T-helper 9 cell (primary cell): ENCODE data around the gene SGK2.
A peak's percentile ranks its signal among the peaks of the same experiment; 100 is the strongest.

ENCODE experiments used
- DNase-seq: peaks from one replicate; pipeline ENCODE4 v3.0.0-alpha.2; 2020

Gene SGK2

DNA sequence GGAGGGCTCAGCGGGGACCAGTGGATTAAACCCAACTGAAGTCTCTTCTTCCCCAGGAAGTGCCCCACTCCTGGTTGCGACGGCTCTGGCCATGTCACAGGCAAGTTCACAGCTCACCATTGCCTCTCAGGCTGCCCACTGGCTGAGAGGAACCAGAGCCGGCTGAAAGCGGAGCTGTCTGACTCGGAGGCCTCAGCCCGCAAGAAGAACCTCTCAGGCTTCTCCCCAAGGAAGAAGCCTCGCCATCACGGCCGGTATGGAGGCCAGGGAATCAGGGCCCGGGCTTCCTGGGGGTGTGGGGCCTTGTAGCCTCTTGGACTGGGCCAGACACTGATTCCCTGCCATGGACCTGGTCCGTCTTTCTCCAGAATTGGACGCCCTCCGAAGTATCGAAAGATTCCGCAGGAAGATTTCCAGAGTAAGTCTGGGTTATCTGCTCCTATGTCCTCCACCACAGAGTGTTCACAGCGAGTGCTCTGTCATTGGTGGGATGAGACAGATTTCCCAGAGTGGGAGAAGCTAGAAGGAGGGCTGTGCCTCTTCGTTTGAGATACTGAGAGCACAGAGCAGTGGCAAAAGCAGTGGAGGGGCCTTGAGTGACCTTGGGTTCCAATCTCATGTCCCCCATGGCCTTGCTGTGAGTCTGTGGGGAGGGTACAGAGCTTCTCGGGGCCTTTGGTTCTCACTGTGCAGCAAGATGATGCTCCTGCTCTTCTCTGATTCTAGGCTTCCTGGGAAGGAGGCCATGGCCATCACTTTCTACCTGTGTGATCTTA, 22.6 kb upstream of the SGK2 start:
- no peak for DNase-seq

DNA sequence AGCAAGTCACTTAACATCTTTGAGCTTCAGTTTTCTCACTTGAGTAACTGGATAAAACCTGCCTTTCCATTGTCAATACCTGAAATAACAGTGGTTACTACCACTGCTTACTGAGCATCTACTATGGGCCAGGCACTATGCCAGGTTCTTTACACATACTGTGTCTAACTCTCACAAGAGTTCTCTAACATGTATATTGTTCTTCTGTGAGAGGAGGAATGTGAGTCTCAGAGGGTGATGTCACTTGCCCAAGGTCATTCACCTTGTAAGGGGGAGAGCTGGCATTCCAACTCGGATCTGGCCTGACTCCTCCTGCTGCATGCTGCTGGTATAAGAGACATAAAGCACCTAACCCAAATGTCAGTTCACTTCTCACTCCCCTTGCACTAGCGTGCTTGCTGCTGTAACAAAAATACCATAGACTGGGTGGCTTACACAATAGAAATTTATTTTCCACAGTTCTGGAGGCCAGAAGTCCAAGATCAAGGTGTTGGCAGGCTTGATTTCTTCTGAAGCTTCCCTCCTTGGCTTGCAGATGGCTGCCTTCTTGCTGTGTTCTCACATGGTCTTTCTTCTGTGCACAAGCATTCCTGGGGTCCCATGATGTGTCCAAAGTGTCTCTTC, 21.9 kb upstream of the SGK2 start:
- DNase-seq = no peak

DNA sequence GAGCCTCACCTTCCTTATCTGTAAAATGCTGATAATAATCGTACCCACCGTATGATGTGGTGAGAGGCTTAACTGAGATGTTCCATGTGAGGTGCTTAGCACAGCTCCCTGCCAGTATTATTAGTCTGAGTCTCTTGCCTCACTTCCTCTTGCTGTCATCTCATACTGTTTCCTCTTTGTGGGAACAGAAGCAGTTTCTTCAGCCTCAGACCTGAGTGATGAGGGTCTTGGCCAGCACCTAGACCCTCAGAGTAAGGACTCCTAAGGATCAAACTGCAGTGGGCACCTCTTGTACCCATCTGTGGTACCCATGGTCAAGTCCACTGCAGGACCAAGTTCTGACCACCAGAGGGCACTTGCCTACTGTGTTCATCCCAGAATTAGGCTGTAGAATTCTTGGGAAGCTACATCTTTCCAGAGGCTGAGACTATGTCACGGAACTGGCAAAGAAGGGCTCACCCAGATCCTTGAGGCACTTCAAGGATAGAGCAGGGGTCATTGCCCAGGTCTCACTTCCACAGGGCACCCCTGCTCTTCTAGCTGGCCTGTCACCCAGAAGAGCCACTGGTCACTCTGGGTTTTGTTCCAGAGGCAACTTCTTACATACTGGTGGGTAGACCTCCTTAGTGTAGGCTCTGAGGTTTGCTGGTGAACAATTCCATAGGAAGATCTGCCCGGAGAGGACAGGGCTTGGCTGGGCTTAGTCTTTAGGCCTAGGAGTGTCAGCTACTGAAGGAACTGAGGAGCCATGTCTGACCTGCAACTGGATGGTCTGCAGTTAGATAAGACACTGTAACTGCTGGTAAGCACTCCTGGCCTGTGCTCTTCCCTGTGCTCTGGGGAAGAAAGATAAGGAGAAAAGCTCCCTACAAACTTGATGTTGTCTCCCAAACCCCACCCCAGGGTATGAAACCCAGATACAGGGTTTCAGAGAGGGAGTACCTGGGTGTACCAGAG, 20.6 kb upstream of the SGK2 start:
- peak; percentile 32 for DNase-seq

DNA sequence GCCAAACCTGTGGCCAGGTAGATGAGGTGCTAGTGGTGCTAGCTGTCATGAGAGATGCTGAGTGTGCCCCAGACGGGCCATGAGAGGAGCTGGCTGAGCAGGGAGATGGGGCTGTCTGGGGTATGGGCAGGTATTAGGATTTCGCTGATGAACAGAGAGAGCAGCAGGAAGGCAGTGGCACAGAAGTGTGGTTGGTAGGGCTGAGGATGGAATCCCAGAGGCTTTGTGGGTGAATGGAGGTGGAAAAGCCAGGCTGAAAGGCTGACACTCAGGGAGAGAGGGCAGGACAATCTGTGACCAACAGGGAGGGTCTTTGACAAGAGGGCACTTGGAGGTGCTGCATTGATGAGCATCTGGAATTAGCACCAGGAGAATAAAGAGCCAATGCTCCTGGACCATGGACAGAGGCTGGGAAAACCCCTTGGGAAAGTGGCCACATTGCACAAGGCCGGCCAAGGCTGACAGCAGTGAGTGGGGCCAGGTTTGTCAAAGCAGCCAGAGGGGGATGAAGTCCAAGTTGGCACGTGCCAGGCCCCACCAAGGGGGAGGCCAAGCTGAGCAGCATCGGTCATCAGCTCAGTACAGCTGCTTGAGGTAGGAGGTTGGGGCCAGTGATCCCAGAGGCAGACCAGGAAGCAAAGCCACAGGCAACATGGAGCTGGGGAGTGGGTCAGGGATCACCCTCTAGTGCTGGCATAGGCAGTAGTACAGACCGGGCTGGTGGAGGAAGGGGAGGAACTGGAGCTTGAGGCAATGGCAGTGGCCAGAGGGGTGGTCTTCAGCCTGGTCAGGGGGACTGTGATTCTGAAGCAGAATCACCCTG, 19.7 kb upstream of the SGK2 start:
- DNase-seq = no peak

DNA sequence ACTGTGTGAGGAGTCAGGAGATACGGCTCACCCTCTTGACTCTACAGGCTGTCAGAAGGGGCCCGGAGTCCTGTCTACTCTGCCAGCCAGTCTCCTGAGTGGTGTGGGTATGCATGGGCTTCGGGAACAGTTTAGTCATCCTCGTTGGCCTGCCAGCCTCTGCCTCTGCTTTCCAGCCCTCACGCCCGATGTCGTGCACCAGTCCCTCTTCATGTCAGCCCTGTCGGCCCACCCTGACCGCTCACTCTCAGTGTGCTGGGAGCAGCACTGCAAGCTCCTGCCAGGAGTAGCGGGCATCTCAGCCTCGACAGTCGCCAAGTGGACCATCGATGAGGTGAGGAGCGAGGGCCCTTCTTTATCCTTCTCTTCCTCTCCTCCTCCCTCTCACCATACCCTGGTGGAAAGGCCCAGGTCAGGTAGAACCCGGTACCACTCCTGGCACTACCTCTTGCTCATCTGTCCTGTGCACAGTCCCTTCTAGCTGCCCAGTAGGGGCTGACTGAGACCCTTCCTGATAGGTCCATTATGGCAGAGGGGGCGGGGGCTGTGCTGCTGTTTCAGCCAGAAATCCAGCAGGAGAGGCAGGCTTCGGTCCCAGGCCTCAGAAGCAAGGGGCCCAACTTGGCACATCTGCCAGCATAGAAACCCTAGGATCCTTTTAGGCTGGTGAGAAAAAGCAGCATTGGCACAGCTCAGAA, 18.7 kb upstream of the SGK2 start:
- DNase-seq = no peak

DNA sequence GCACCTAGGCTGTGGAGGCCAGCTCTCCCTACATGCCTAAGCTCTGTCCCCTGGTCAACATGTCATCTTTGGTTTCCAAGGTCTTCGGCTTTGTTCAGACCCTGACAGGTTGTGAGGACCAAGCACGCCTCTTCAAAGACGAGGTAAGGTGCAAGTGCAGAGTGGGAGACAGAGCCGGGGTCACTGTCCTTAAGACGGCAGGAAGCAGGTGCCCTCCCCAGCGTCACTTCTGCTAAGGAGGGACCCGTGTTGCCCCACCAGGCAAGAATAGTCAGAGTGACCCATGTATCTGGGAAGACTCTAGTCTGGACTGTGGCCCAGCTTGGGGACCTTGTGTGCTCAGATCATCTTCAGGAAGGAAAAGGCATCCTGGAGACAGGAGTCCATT, 18.2 kb upstream of the SGK2 start:
- no peak for DNase-seq

DNA sequence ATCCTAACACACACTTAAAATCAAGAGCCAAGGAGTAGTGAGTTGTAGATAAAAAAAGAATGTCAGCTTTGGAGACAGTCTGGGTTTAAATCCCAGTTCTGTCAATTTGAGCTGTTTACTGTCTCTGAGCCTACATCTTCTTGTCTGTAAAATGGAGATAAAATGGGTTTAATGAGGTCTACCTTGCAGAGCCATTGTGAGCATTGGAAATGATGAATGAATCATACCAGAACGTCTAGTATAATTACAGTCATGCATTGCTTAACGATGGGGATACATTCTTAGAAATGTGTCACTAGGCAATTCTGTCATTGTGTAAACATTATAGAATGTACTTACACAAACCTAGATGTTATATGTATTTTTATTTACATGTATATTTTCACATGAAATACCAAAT, 17.6 kb upstream of the SGK2 start:
- DNase-seq = no peak

DNA sequence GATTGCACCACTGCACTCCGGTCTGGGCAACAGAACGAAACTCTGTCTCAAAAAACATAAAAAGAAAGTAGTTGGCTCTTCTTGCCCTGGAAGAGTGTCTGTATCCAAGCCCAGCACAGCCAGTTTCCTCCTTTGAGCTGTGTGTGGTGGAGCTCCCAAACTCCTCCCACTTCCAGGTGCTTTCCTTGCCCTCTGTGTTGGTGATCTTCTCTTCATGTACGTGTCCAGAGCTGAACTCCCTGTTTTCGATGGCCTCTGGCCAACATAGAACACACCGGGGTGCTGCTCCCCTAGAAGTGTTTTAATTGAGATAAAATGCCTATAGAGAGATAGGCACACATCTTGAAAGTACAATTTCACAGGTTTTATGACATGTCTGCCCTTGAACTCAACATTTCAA, 16.7 kb upstream of the SGK2 start:
- no peak for DNase-seq

DNA sequence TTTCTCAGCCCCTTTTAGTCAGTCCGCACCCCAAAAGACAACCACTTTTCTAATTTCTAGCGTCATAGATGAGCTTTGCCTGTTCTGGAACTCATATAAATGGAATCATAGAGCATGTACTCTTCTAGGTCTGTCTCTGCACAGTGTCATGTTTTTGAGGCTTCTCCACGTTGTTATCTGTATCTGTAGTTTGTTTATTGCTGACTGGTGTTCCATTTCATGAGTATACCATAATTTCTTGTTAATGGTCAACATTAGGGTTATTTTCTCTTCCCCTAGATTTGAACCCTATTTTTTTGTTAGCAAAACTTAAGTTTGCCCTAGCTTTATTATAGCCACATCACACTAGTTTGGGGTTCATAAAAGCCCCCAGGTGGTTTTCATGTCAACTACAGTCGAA, 16.2 kb upstream of the SGK2 start:
- DNase-seq = no peak

DNA sequence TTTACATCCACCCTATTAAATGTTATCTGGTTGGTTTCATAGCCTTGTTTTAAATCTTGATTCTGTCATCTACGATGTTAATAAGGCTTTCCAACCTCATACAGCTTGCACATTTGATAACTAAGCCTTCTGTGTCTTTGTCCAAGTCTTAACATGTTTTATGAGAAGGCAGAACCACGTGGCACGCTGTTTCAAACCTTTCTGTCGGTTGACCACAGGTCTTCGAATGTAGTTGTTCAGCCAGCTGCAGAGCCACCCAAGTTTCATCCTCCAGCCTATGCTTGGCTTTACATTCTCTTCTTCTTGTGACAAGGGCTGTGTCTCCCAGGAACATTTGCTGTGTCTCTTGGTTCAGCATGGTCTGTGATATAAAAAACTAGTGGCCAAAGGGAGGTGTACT, 15.7 kb upstream of the SGK2 start:
- DNase-seq = no peak

DNA sequence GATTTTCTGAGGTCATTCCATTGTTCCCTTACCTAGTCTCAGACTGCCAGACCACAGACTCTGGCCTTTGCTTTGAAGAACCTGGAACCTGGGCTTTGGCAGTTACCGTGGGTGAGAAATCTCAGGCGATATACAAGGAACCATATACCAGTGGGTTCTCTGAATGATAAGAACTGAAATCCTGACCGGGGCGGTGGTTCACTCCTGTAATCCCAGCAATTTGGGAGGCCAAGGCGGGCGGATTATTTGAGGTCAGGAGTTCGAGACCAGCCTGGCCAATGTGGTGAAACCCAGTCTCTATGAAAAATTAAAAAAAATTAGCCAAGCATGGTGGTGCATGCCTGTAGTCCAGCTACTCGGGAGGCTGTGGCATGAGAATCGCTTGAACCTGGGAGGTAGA, 14.3 kb upstream of the SGK2 start:
- no peak for DNase-seq

DNA sequence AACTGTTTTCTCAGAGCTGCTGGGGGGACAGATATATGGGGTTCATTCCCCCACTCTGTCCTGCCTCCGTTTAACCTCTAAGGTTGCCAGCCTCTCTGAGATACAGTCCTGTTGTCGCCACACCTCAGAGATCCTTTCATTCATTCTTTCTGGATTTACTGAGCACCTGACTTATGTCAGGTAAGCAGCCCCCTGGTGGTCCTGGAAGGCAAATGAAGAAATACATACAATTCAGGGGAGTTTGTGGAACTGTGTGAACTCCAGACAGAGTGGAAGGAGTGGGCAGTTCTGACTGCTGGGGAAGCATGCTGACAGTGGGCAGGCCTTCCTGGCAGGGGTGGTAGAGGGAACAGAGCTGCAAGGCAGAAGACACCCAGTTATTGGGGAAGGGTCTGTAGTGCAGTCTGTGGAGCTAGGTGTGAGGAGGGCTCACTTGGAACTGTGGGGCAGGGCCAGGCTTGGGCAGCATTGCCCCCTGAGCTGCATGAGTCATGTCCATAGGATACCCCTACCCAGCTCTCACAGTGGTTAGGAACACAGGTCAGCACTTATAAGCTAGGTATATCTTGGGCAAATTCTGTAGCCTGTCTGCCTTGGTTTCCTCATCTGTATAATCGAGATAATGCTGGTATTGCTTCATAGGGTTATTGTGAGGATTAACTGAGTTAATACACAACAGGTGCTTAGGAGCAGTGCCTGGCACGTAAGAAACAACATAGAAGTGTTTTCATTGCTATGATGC, 12.8 kb upstream of the SGK2 start:
- no peak for DNase-seq

DNA sequence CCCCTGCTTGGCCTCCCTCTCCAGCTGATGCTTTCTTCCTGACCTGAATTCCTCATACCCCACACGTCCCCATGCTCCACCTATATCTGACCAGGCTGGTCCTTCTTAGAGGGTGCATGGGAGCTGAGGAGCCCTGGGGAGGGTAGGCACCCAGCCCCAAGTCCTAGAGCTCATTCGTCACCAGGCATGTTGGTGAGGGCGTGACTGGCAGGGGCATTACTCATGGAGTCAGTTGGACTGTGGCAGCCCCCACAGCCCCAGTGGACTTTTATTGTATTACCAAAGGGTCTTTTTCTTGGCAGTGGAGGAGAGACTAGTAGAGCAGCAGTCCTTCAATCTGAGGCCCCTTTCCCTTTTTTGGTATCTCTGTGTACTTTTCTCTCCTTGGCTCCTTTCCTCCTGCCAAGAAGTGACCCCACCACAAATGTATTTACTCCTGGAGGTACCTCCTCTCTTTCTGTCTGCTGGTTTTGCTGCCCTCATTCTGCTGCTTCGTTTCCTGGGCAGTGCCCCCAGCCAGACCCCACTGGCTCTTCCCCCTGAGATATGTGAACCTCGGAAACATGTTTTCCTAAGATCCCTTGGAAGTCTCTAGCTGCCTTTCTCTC, 10.4 kb upstream of the SGK2 start:
- no peak for DNase-seq

DNA sequence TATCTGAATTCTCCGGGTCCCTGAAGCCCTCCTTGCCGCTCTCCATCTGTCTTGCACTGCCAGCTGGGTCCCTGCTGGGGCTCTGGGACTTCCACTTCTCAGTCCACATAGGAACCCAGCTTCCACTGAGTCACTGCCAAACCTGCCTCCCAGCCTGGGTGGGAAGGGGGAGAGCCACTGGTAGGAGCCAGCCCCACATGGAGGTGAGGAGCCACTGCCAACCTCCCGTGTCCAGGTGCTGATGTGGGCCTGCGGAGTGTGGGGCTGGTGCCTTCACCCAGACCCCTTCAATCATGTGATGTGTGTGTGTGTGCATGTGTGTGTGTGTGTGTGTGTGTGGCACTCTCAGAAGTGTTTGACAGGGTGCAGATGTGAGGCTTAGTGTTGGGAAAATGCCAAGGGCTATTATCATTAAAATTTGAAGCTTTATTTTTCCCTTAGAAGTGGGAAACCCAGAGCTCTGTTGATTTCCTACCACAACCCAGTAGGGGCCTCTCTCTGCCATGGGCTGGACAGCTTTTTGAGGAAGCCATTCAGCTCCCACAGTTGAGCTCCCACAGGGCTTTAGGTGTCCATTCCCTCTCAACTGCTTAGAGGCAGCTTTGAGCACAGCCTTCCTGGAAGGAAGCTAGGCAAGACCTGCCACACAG, 9.3 kb upstream of the SGK2 start:
- no peak for DNase-seq

DNA sequence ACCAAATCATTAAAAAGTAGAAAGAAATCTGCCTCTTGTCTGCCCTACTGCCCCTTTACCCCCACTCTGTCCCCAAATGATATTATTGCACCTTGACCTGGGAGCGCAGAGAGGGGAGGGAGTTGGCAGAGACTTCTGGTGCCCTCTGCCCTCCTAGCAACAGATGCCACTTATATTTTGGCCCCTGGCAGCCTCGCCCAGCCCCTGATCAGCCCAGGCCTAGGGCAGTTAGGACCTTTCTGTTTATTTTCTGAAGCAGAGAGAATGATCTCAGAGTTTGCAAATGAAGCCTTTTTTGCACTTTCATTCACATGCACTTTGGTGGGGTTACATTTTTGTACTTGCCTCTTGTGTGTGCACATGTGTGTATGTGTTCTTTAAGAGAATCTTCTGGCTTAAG, 8.4 kb upstream of the SGK2 start:
- DNase-seq = no peak

DNA sequence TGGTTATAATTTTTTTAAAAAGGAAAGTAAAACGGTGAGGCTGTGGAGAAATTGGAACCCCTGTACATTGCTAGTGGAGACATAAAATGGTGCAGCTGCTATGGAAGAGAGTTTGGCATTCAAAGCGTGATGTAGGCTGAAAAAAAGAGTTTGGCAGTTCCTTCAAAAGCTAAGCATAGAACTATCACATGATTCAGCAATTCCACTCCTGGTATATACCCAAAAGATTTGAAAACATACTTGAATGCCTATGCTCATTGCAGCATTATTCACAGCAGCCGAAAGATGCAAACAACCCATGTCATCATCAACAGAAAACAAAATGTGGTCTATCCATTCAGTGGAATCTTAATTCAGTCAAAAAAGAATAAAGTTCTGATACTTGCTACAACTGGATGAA, 4.5 kb upstream of the SGK2 start:
- no peak for DNase-seq

DNA sequence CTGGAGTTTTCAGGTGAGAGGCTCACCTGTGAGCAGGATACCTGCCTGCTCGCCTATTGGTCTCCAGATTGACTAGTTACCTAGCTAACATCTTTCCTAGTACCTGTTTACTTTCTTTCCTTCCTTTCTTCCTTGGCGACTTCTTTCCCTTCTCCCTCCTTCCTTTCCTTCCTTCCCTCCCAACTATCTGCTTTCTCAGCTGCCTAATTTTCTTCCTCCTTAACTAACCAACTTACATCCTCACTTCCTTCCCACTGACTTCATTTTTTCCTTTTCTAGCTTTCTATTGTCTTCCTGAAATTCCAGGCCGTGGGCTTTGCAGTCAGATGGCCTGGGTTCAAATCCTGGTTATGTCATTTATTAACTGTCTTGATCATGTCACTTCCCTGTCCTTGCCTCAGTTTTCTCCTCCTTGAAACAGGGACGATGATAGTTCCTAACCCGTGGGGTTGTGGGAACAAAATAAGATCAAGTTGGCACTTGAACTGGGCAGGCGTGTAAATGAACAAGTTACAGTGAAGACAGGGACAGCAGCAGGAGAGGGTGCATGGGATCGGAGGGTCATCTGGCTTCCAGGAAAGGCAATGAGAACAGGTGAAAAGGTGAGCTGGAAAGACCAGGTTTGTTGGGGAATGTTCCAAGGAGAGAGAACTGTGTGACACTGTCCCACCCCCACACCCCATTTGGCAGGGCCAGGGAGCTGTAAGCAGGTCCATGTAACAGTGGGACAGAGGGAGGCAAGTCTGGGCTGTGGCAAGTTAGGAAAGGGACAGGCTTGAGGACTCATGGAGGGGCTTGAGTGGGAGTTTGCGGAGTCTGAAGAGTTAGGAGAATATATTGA, 540 bp downstream of the SGK2 start:
- no peak for DNase-seq

DNA sequence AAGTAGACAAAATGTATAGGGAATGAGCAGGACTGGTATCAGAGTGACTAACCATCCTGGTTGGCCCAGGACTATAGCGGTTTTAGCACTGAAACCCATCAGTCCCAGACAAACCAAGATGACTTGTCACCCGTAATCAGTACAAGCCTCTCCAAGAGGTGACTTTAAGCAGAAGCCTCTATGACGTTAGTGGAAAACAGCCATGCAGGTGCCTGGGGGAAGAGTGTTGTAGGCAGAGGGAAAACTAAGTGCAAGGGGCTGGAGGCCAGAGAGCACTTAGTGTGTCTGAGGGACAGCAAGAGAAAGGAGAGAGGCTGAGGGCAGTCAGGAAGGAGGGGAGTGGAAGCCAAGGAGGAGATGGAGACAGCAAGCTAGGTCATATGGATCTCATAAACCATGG, 2.1 kb downstream of the SGK2 start:
- no peak for DNase-seq

DNA sequence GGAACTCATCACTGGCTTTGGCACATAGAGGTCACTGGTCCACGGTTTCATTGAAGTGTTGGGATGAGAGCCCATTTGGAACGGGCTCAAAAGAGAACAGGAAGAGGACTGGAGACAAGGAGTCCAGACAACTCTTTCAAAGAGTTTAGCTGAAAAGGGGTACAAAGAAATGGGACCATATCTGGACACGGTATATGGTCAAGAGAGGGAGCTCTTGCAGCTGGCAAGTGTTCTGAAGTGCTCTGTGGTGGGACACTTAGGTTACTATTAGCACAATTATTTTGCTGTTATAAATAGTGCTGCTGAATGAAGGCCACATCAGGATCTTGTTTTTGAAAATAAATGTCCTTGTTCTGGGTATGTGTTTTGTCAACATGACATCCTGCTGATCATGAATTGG, 4.6 kb downstream of the SGK2 start:
- no peak for DNase-seq

DNA sequence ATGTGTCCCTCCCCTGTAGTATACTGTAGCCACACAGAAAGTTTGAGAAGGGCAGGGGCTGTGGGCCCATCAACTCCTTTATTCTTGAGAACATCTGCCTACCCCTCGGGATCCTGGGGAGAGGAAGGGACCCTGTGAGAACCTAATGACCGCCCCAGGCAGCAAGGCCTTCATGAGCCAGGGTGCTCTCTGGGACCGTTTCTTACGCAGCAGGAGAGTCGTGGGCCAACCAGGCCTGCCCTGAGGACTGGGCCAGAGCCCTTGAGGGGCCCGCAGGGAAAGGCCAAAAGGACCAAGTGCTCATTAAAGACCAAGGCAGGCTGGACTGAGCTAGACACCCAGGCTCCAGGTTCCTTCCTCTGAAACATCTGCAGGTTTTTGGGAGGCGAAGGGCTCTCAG, 5.2 kb downstream of the SGK2 start:
- DNase-seq = no peak
